ENCODE measurements around the gene DCTN4. TPM values are rescaled to one million over a fixed set of nuclear protein-coding genes. Genes with fewer than 3 reads are reported as not detected.

Gene DCTN4
- total RNA-seq, 2 experiments from 2014 or later = 38.7 to 45.6 TPM

DNA sequence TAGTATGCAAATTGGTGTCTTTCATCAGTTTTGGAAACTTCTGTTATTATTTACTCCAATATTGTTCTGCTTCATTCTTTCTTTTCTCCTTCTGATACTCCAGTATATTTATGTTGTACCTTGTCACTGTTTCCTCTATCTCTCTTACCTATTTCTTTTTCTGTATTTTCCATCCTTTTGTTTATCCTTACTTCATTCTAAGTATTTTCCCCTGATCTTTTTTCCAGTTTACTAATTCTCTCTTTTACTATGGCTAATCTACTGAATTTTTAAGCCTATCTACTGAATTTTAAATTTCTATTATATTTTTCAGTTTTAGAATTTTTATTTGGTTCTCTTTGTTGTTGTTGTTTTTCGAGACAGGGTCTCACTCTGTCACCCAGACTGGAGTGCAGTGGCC, 27.1 kb upstream of the DCTN4 start:
- CTCF ChIA-PET = interaction anchor here (1.8 kb wide), 1 partner anchor 7 kb away, joined by 9 read pairs; the partner anchor contains the start of gene SMIM3
- POLR2A ChIA-PET = no interaction called here
- peaks cover 6% of the 10 kb centered on the region for H3K9me3 Mint-ChIP-seq

DNA sequence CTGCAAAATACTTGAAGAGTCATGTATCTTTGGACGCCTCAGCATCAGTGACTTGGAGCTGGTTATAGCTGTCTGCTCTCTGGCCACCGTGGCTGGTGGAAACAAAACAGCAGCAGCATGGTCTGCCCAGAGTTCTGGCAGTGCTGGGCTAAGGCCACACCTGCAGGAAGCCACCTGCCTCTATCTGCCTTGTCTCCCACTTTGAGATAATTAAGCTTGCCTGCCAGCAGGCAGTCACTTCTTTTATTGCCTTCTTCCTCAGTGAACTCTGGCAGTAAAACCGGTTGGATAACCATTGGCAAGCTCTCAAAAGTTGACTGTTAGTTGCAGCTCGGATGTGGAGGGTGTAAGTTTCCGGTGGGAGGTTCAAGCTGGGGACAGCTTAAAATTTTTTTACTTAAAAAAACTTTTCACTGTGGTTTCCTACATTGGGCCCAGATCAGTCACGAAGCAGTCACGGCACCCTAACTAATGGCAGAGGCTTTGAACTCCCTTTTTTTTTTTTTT, 24.7 kb upstream of the DCTN4 start:
- Mint-ChIP-seq H3K4me3 (peak overlapping the region; percentile 71), H3K36me3 (ENCODE audit: low read depth) (peaks cover 35% of the 10 kb centered on the region), H3K27me3 (no peaks in the 10 kb centered on the region), H3K4me1 (peaks cover 83% of the 10 kb centered on the region), H3K27ac (peak overlapping the region; percentile 94), H3K9me3 (peaks cover 6% of the 10 kb centered on the region)
- POLR2A ChIA-PET = interaction anchor here (0.5 to 1.1 kb wide), 8 partner anchors 18 to 1973 kb away, joined by 3 to 7 read pairs (median 3); partner anchors contain the start of genes IRGM and RBM22
- DNase-seq = peak; percentile 83
- CTCF ChIA-PET = interaction anchor here (0.5 to 2.8 kb wide), 14 partner anchors 20 to 1419 kb away, joined by 3 to 11 read pairs (median 4); partner anchors contain the start of genes IRGM and RBM22

More for the DNA sequence above, 27.1 kb upstream of the DCTN4 start:
- Mint-ChIP-seq H3K27me3 (no peaks in the 10 kb centered on the region), H3K36me3 (ENCODE audit: low read depth) (peaks cover 34% of the 10 kb centered on the region), H3K27ac (no peak overlapping the region), H3K4me1 (peaks cover 88% of the 10 kb centered on the region), H3K4me3 (no peak overlapping the region)
- no peak for DNase-seq

DNA sequence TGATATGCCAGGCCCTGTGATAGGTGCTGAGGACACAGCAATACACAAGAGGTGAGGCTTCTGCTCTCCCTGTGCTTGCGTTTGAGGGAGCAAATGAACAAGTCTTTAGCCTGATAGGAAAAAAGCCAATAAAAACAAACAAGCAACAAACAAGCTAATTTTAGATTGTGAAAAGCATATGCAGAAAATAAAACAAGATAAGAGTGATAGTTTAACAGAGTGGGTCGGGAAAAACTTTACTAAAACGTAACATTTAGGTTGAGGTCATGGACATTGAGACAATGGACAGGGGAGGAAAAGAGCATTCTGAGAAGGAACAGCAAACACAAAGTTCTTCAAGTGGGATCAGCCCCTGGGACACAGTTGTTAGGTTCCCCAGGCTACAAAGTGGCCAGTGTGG, 24.0 kb upstream of the DCTN4 start:
- H3K4me1 Mint-ChIP-seq = peaks cover 86% of the 10 kb centered on the region
- ChIA-PET POLR2A (interaction anchor here (1.1 kb wide), 1 partner anchor 82 kb away, joined by 4 read pairs; the partner anchor contains the start of gene RBM22), CTCF (interaction anchor here (0.5 to 2.8 kb wide), 9 partner anchors 19 to 1420 kb away, joined by 3 to 11 read pairs (median 4); partner anchors contain the start of gene IRGM)
- peaks cover 6% of the 10 kb centered on the region for H3K9me3 Mint-ChIP-seq
- peak overlapping the region; percentile 71 for H3K4me3 Mint-ChIP-seq
- H3K27ac Mint-ChIP-seq = peak overlapping the region; percentile 94
- no peaks in the 10 kb centered on the region for H3K27me3 Mint-ChIP-seq
- H3K36me3 Mint-ChIP-seq (ENCODE audit: low read depth) = peaks cover 35% of the 10 kb centered on the region
- no peak for DNase-seq

DNA sequence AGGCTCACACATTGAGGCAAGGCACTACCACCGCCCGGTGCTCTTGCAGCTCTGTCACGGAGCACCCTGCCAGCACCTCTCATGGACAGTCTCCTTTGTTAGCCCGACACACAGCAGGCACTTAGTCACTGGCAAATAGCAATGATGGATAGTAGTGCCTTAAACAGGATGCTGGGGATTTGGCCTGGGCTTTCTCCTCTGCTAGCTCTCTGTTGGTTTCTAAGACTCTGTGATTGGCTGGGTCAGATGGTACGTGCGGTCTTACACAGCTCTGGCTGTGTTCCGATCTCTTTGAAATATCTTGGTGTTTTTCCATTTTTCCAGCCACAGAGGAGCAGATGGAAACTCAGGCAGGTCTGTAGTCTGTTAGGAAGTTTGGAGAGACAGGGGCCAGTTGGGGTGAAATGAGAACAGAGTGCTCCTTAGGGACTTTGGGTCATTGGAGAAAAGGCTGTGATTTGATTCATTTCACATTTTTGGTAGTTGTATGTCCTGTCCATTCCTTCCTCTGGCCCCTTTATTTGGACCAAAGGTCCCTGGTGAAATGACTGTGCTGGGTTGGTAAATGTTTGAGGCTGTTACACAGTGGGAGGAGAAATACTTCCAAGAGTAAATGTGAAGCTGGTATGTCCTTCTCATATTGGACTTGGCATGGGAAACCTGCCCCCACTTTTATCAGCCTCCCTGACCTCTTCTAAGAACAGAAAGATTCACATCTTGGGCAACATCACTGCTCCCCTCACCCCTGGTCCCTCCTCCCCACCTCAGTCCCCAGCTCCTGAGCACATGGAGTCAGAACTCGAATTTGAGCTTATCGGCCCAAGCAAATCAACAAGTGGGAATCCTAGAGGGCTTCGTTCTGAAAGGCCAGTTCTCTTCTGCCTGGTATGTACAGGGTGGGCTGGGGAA, 23.1 kb upstream of the DCTN4 start:
- Mint-ChIP-seq H3K36me3 (ENCODE audit: low read depth) (peaks cover 28% of the 10 kb centered on the region), H3K4me1 (peaks cover 84% of the 10 kb centered on the region), H3K27ac (peak overlapping the region; percentile 94), H3K27me3 (no peaks in the 10 kb centered on the region), H3K9me3 (peaks cover 6% of the 10 kb centered on the region), H3K4me3 (peak overlapping the region; percentile 6)
- POLR2A ChIA-PET = no interaction called here
- CTCF ChIA-PET = interaction anchor here (0.5 to 2.8 kb wide), 13 partner anchors 11 to 423 kb away, joined by 3 to 11 read pairs (median 3); partner anchors contain the start of genes IRGM and RBM22
- no peak for DNase-seq

DNA sequence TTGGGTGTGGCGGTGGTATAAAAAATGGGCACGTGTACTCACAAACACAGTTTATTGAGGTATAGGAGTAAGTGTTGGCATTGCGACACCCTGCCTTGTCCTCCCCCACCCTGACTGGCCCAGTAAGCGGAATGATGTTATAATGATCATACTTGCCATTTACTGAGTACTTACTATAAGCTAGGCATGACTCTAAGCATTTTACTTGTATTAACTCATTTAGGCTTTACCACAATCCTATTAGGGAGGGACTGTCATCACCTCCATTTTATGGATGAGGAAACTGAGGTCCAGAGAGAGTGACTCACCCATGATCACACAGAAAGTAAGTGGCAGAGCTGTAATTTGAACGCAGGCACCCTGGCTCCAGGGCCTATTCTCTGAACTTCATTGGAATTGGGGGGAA, 22.0 kb upstream of the DCTN4 start:
- no peak overlapping the region for H3K27ac Mint-ChIP-seq
- peaks cover 77% of the 10 kb centered on the region for H3K4me1 Mint-ChIP-seq
- ChIA-PET CTCF (interaction anchor here (0.8 to 2.2 kb wide), 7 partner anchors 10 to 80 kb away, joined by 3 to 8 read pairs (median 3); partner anchors contain the start of gene RBM22), POLR2A (no interaction called here)
- peaks cover 21% of the 10 kb centered on the region for H3K36me3 Mint-ChIP-seq (ENCODE audit: low read depth)
- no peak for DNase-seq
- peaks cover 3% of the 10 kb centered on the region for H3K9me3 Mint-ChIP-seq
- peak overlapping the region; percentile 98 for H3K4me3 Mint-ChIP-seq
- H3K27me3 Mint-ChIP-seq = no peaks in the 10 kb centered on the region

DNA sequence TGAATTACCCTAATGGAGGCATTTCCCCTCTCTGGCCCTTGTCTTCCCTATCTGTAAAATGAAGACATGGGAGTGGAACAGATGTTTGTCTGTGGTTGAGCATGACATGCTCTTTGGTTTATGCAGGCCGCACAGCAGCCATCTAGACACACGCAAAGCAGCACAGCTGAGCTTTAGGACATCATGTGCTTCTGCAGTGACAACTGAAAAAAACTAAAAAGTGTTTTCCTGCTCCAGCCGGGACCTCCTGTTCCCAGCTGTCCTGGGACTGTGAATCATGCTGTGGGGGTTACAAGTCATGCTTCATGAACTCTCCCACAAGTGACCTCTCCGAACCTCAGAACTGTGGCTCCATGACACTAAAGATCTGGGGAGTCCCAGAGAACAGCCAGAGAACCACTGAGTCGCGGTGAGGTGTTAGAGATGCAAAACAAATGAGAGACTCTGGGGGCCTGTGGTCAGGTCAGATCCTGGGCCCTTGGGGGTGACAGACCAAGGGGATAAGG, 21.4 kb upstream of the DCTN4 start:
- peaks cover 16% of the 10 kb centered on the region for H3K36me3 Mint-ChIP-seq (ENCODE audit: low read depth)
- H3K4me3 Mint-ChIP-seq = peak overlapping the region; percentile 98
- no peak for DNase-seq
- CTCF ChIA-PET = interaction anchor here (0.8 to 2.1 kb wide), 4 partner anchors 10 to 79 kb away, joined by 3 to 8 read pairs (median 5); partner anchors contain the start of genes IRGM and RBM22
- POLR2A ChIA-PET = no interaction called here
- H3K27me3 Mint-ChIP-seq = no peaks in the 10 kb centered on the region
- peak overlapping the region; percentile 87 for H3K27ac Mint-ChIP-seq
- peaks cover 1% of the 10 kb centered on the region for H3K9me3 Mint-ChIP-seq
- H3K4me1 Mint-ChIP-seq = peaks cover 72% of the 10 kb centered on the region

DNA sequence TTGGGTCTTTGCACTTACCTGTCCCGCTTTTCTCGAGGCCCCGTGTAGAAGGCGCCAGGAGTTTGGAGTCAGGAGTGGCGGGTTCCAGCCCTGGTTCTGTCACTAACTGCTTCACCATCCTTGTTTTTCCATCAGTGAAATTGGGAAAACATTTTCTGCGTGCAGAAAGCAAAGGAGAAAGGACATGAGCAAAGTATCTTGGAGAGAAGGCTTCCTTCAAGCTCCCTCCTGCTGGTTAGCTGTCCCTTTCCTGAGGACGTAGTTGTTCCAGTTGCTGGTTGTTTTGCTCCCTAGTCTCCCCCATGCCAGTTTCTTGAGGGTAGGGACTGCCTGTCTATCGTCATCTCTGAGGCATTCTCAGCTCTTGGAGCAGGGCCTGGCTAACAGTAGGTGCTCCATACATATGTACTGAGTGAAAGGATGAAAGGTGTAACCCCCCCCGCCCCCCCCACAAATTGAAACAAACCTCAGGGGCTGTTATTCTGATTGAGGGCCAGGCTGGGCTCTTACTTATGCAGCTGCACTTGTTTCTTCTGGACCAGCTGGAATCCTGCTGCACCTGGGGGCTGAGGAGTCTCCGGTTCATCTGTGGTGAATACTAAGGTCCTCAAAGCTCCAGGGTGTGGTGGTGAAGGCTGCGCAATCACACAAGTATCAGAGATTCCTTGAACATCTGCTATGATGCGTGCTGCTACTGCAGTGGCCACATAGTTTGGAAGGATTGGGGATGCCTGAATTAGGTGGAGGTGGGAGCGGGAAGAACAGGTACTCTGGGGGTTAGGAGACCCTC, 20.8 kb upstream of the DCTN4 start:
- CTCF ChIA-PET = interaction anchor here (0.8 to 2.1 kb wide), 11 partner anchors 9 to 122 kb away, joined by 3 to 13 read pairs (median 4); partner anchors contain the start of genes IRGM and RBM22
- H3K4me3 Mint-ChIP-seq = peak overlapping the region; percentile 98
- H3K36me3 Mint-ChIP-seq (ENCODE audit: low read depth) = peaks cover 12% of the 10 kb centered on the region
- H3K27me3 Mint-ChIP-seq = no peaks in the 10 kb centered on the region
- POLR2A ChIA-PET = no interaction called here
- H3K4me1 Mint-ChIP-seq = peaks cover 68% of the 10 kb centered on the region
- H3K27ac Mint-ChIP-seq = peak overlapping the region; percentile 87
- no peak for DNase-seq
- no peaks in the 10 kb centered on the region for H3K9me3 Mint-ChIP-seq

DNA sequence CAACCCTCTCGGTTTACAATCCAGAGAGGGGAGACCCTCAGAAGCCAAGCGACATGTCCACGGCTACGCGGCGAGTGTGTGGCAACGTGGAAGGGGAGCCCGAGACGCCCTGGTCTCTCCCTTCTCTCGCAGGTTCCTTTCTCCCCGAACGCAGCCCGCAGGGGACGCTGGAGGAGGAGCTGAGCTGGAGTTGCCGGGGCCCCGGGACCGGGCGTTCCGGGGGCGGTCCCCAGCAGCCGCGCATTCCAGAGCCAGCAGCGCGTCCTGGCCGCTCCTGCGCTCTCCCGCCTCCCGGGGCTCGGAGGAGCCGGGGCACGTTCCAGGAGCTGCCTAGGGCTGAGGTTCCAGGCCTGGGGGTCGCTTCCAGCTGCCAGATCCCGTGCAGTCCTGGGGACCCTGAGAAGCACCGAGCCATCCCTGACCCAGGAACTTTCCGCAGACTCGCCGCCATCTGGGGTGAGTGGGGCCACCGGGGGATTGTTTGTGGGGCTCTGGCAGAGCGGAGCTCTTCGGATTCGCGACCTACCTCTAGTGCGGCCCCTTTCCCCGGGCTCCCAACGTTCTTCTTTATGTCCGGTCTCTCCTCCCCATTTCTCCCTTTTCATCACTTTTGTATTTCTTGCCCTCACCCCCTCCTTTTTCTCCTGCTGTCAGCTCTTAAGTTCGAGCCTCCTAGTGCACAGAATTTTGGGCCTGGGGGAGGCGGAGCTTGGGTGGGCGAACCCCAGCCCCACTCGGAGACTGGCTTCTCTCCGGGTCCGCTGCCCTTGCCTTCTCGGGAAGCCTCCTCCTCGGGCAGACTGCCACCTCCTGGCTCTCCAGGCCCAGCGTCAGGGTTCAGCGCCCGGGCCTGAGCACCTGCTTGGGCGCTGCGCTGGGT, 19.9 kb upstream of the DCTN4 start, which contains the start of gene SMIM3:
SMIM3 (plus strand) TSS at position 241 of the 880 bp plus-strand sequence. CDS start 16,684 bp downstream, outside the sequence.
- CTCF ChIA-PET = interaction anchor here (0.6 to 2.1 kb wide), 14 partner anchors 8 to 219 kb away, joined by 3 to 13 read pairs (median 4); partner anchors contain the start of gene IRGM
- peak; percentile 77 for DNase-seq
- Mint-ChIP-seq H3K27ac (peak within 1 kb of the TSS; percentile 87), H3K4me1 (peaks cover 64% of the 10 kb centered on the region), H3K9me3 (no peaks in the 10 kb centered on the region), H3K27me3 (no peaks in the 10 kb centered on the region), H3K36me3 (ENCODE audit: low read depth) (peaks cover 10% of the 10 kb centered on the region), H3K4me3 (peak within 1 kb of the TSS; percentile 98)
- POLR2A ChIA-PET = interaction anchor here (0.5 kb wide), 1 partner anchor 115 kb away, joined by 4 read pairs; no protein-coding TSS in a partner anchor

DNA sequence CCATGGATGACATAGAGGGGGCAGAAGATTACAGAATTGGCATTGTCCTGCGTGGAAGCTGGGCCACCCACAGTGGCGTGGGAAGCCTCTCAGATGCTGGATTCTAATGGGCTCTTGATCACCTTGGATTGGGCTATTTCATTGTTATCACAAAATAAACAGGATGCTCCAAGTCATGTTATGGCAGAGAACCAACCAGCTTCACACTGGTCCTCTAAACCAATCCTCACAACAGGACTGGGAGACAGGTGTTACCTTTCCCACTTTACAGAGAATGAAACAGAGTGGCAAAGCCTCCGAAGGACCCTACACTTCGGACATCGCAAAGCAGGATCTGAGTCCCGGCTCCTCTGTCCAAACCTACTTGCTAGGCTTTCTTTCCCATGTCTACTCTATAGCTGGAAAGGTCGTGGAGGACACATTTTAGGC, 19.3 kb upstream of the DCTN4 start:
- Mint-ChIP-seq H3K27me3 (peaks cover 2% of the 10 kb centered on the region), H3K4me3 (peak overlapping the region; percentile 98), H3K27ac (peak overlapping the region; percentile 79), H3K4me1 (peaks cover 58% of the 10 kb centered on the region), H3K9me3 (no peaks in the 10 kb centered on the region), H3K36me3 (ENCODE audit: low read depth) (peaks cover 10% of the 10 kb centered on the region)
- CTCF ChIA-PET = interaction anchor here (0.6 to 2.1 kb wide), 10 partner anchors 8 to 225 kb away, joined by 3 to 13 read pairs (median 6); partner anchors contain the start of gene IRGM
- no peak for DNase-seq
- POLR2A ChIA-PET = no interaction called here

DNA sequence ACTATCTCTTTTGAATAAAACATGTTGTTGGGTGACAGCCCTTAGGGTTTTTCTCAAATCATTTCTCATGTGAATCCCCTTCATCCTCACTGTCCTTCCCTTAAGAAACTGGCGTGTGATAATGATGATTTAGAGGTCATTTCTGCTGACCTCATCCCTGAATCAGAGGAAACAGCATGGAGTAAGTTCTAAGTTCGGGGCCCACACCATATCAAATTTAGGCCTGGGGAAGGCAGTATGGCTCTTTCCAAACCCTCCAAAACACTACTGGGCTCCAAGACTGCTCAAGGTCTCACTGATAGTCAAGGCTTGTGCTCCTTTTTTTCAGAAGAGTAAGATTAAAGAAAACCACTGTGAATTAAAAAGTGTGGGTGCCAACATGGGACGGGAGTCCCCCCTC, 18.9 kb upstream of the DCTN4 start:
- Mint-ChIP-seq H3K9me3 (no peaks in the 10 kb centered on the region), H3K36me3 (ENCODE audit: low read depth) (peaks cover 10% of the 10 kb centered on the region), H3K27ac (peak overlapping the region; percentile 79), H3K27me3 (peaks cover 2% of the 10 kb centered on the region), H3K4me3 (peak overlapping the region; percentile 98), H3K4me1 (peaks cover 54% of the 10 kb centered on the region)
- ChIA-PET CTCF (interaction anchor here (0.6 to 2.0 kb wide), 3 partner anchors 12 to 225 kb away, joined by 3 to 10 read pairs (median 3); no protein-coding TSS in a partner anchor), POLR2A (no interaction called here)
- DNase-seq = no peak

DNA sequence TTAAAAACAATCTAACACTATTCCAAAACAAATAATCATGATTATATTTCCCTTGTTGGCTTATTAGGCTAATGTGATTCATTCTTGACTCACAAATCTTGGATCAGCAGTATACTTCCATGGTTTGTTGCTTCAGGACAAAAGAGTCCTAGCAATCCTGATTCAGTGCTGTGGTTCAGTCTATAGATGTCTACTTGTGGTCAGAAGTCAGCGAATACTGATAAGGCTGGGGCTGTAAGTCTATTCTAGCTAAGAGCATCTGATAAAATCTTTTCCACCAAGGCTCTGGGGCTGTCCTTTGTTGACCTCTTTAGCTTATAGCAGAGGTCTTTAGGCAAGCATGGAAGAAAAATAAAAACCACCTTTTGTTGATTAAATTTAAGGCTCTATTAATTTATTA, 15.3 kb upstream of the DCTN4 start:
- H3K36me3 Mint-ChIP-seq (ENCODE audit: low read depth) = peaks cover 16% of the 10 kb centered on the region
- peaks cover 36% of the 10 kb centered on the region for H3K4me1 Mint-ChIP-seq
- no peak overlapping the region for H3K4me3 Mint-ChIP-seq
- H3K27me3 Mint-ChIP-seq = peaks cover 2% of the 10 kb centered on the region
- CTCF ChIA-PET = no interaction called here
- no peak overlapping the region for H3K27ac Mint-ChIP-seq
- POLR2A ChIA-PET = no interaction called here
- no peak for DNase-seq
- H3K9me3 Mint-ChIP-seq = peaks cover 8% of the 10 kb centered on the region
